BJ (cell line): Measurements from ENCODE around the gene FBXO34. TPM values are rescaled to one million over a fixed set of nuclear protein-coding genes. Genes with fewer than 3 reads are reported as not detected.

Experiments
- CTCF ChIA-PET: fragments of 350-600 bp; formaldehyde crosslinking; extraction: SDS; loops from one replicate; lab custom pipeline; 2021; ENCODE audit warnings: antibody characterized with exemption, inconsistent platforms; lab: Yijun Ruan, JAX
- POLR2A ChIA-PET: fragments of 300-600 bp; sonication (Branson Sonifier 250); formaldehyde crosslinking; extraction: SDS; loops from one replicate; lab custom pipeline; 2021; ENCODE audit warnings: antibody characterized with exemption; lab: Charles Lee
- DNase-seq: peaks from one replicate; pipeline ENCODE4 v3.0.0-alpha.2; 2011; ENCODE audit warnings: low read depth
- H3K27me3 ChIP-seq: 2 replicates; pipeline ENCODE4 v1.6.0; 2011; ENCODE audit warnings: low read length; ENCODE audit not compliant: control insufficient read depth, insufficient read depth
- H3K36me3 ChIP-seq: 2 replicates; pipeline ENCODE4 v1.5.1; 2011; ENCODE audit warnings: low read length; ENCODE audit not compliant: control insufficient read depth, insufficient read depth
- H3K4me3 ChIP-seq: 2 replicates; pipeline ENCODE4 v1.5.1; 2011; ENCODE audit warnings: low read depth, mild to moderate bottlenecking, control low read depth, low read length
- CTCF ChIP-seq: IDR thresholded peaks from 2 replicates; pipeline ENCODE4 v1.5.1; 2011; ENCODE audit warnings: low read depth, mild to moderate bottlenecking, control low read depth, inconsistent platforms, low read length, moderate library complexity; ENCODE audit not compliant: insufficient read depth
- polyA plus RNA-seq: library from polyadenylated mRNA; depleted of rRNA; stranded (reverse); fragments of >200 nt; gene quantifications from 2 replicates; pipeline ENCODE4 v1.2.3, GENCODE V29; 2011

Gene FBXO34
- polyA plus RNA-seq, 1 experiment: 15.0 TPM

GRCh38 chr14:55301437-55302121 lies 30.4 kb downstream of the FBXO34 start:
- ChIA-PET POLR2A (no interaction called here), CTCF (no interaction called here)
- DNase-seq: no peak
- TF ChIP-seq CTCF: no peak
- Histone ChIP-seq H3K4me3 (no peak overlapping the region), H3K27me3 (no peaks in the 10 kb centered on the region), H3K36me3 (no peaks in the 10 kb centered on the region)

GRCh38 chr14:55302367-55303124 lies 31.3 kb downstream of the FBXO34 start:
- CTCF ChIA-PET: interaction anchor here (0.7 kb wide), 1 partner anchor 126 kb away, joined by 3 read pairs; no protein-coding TSS in a partner anchor
- Histone ChIP-seq H3K4me3 (no peak overlapping the region), H3K36me3 (no peaks in the 10 kb centered on the region), H3K27me3 (no peaks in the 10 kb centered on the region)
- POLR2A ChIA-PET: no interaction called here
- no peak for TF ChIP-seq CTCF
- DNase-seq: no peak

GRCh38 chr14:55303125-55303499 lies 31.9 kb downstream of the FBXO34 start:
- CTCF ChIA-PET: interaction anchor here (0.7 kb wide), 1 partner anchor 126 kb away, joined by 3 read pairs; no protein-coding TSS in a partner anchor
- Histone ChIP-seq H3K27me3 (no peaks in the 10 kb centered on the region), H3K36me3 (no peaks in the 10 kb centered on the region), H3K4me3 (no peak overlapping the region)
- POLR2A ChIA-PET: no interaction called here
- no peak for DNase-seq
- no peak for TF ChIP-seq CTCF

GRCh38 chr14:55303691-55304145 lies 32.5 kb downstream of the FBXO34 start:
- no peak for TF ChIP-seq CTCF
- DNase-seq: no peak
- no peaks in the 10 kb centered on the region for H3K27me3 ChIP-seq
- ChIA-PET POLR2A (no interaction called here), CTCF (interaction anchor here (1.6 kb wide), 1 partner anchor 10 kb away, joined by 3 read pairs; no protein-coding TSS in a partner anchor)
- H3K36me3 ChIP-seq: no peaks in the 10 kb centered on the region
- H3K4me3 ChIP-seq: no peak overlapping the region

GRCh38 chr14:55306938-55307589 lies 35.8 kb downstream of the FBXO34 start:
- no peaks in the 10 kb centered on the region for H3K36me3 ChIP-seq
- DNase-seq: no peak
- no peak overlapping the region for H3K4me3 ChIP-seq
- ChIA-PET POLR2A (no interaction called here), CTCF (no interaction called here)
- no peaks in the 10 kb centered on the region for H3K27me3 ChIP-seq
- no peak for TF ChIP-seq CTCF
